HCT116 (cell line): Measurements from ENCODE around the gene WNT5B. TPM values are rescaled to one million over a fixed set of nuclear protein-coding genes. Genes with fewer than 3 reads are reported as not detected.

Source experiments
- ATAC-seq: fragments of 200-7000 bp; cut with Tn5 transposase; 2 replicates; pipeline ENCODE4 v1.9.1; 2020; ENCODE audit warnings: mild to moderate bottlenecking, moderate library complexity
- BruUV-seq: library from RNA; stranded (reverse); fragments of 400-500 nt; replicated peaks from 2 replicates; lab custom pipeline; 2021; lab: Mats Ljungman, UMichigan
- CTCF ChIA-PET: fragments of 300-600 bp; sonication (Branson Sonifier 250); formaldehyde crosslinking; loops from one replicate; lab custom pipeline; 2021; ENCODE audit warnings: antibody characterized with exemption; lab: Charles Lee
- POLR2A ChIA-PET: fragments of 300-600, 350-600 bp; sonication (Branson Sonifier 250); formaldehyde crosslinking; loops from one replicate; lab custom pipeline; 2021; ENCODE audit warnings: antibody characterized with exemption; lab: Charles Lee
- RAD21 ChIA-PET, 2 experiments: fragments of 300-600 bp; sonication (Branson Sonifier 250); formaldehyde crosslinking; loops; one replicate each; lab custom pipeline; 2023; ENCODE audit warnings: low total read pairs in 2 of 2; ENCODE audit not compliant: uncharacterized antibody in 2 of 2, unreplicated experiment in 2 of 2, low non-redundant PET in 1 of 2; lab: Charles Lee
- DNase-seq: peaks from one replicate; pipeline ENCODE4 v3.0.0-alpha.2; 2010; ENCODE audit warnings: low read depth, low spot score
- H2AFZ ChIP-seq: fragments of 200-600 bp; shearing (Covaris generic), sonication (generic); 2 replicates; pipeline ENCODE4 v1.6.1; 2017; ENCODE audit warnings: low read depth, mixed run types, mixed read lengths, antibody characterized with exemption, low read length; ENCODE audit not compliant: poor library complexity, severe bottlenecking
- H3K27ac ChIP-seq: 2 replicates; pipeline ENCODE4 v1.5.1; 2012; ENCODE audit warnings: low read depth, low read length
- H3K27me3 ChIP-seq: fragments of 200-600 bp; sonication (generic); 2 replicates; pipeline ENCODE4 v1.6.1; 2016; ENCODE audit warnings: mixed run types, low read length, mixed read lengths; ENCODE audit not compliant: insufficient read depth
- H3K36me3 ChIP-seq, 2 experiments: fragments of 200-500 bp in 1 of 2; fragments of 200-600 bp in 1 of 2; sonication (Bioruptor generic) in 1 of 2; sonication (generic) in 1 of 2; 2 replicates each; pipeline versions ENCODE4 v1.5.1 to v1.6.1; 2014 to 2016; ENCODE audit warnings: low read length in 2 of 2, inconsistent platforms in 1 of 2, mixed read lengths in 1 of 2, mixed run types in 1 of 2; ENCODE audit not compliant: insufficient read depth in 2 of 2, control insufficient read depth in 1 of 2
- H3K4me1 ChIP-seq, 2 experiments: fragments of 200-600 bp in 1 of 2; sonication (generic) in 1 of 2; 2 replicates each; pipeline versions ENCODE4 v1.5.1 to v1.6.1; 2012 to 2017; ENCODE audit warnings: low read length in 2 of 2, inconsistent platforms in 1 of 2, mild to moderate bottlenecking in 1 of 2, mixed read lengths in 1 of 2, mixed run types in 1 of 2, moderate library complexity in 1 of 2; ENCODE audit not compliant: insufficient read depth in 2 of 2, control insufficient read depth in 1 of 2
- H3K4me2 ChIP-seq: fragments of 200-600 bp; sonication (generic); 2 replicates; pipeline ENCODE4 v1.6.1; 2017; ENCODE audit warnings: mixed run types, low read length, mixed read lengths
- H3K4me3 ChIP-seq, 2 experiments: fragments of 200-600 bp in 1 of 2; sonication (generic) in 1 of 2; replicated peaks in 1 of 2; 2 replicates each; pipeline ENCODE4 v1.5.1; 2011 to 2016; ENCODE audit warnings: low read length in 2 of 2, control low read depth in 1 of 2, low read depth in 1 of 2, mild to moderate bottlenecking in 1 of 2, mixed read lengths in 1 of 2, mixed run types in 1 of 2
- H3K79me2 ChIP-seq: fragments of 200-600 bp; sonication (generic); 2 replicates; pipeline ENCODE4 v1.6.1; 2017; ENCODE audit warnings: mild to moderate bottlenecking, mixed run types, low read length, moderate library complexity, mixed read lengths; ENCODE audit not compliant: insufficient read depth
- H3K9ac ChIP-seq: fragments of 200-600 bp; sonication (generic); 2 replicates; pipeline ENCODE4 v1.6.1; 2016; ENCODE audit warnings: low read length, mixed read lengths
- H3K9me2 ChIP-seq: fragments of 200-600 bp; sonication (generic), shearing (Covaris generic); 2 replicates; pipeline ENCODE4 v1.6.1; 2017; ENCODE audit warnings: mixed run types, mild to moderate bottlenecking, moderate library complexity; ENCODE audit not compliant: insufficient read depth
- H3K9me3 ChIP-seq, 2 experiments: fragments of 200-500 bp in 1 of 2; fragments of 200-600 bp in 1 of 2; sonication (Bioruptor generic) in 1 of 2; sonication (generic) in 1 of 2; 2 replicates each; pipeline ENCODE4 v1.6.1; 2014 to 2017; ENCODE audit warnings: low read length in 2 of 2, mixed read lengths in 2 of 2, inconsistent platforms in 1 of 2, low read depth in 1 of 2, mild to moderate bottlenecking in 1 of 2, mixed run types in 1 of 2, moderate library complexity in 1 of 2; ENCODE audit not compliant: control insufficient read depth in 1 of 2, insufficient read depth in 1 of 2
- H4K20me1 ChIP-seq: fragments of 200-600 bp; sonication (generic), shearing (Covaris generic); 2 replicates; pipeline ENCODE4 v1.6.1; 2017; ENCODE audit warnings: mixed run types, mild to moderate bottlenecking, moderate library complexity; ENCODE audit not compliant: insufficient read depth
- ATF3 ChIP-seq: IDR thresholded peaks from 2 replicates; pipeline ENCODE4 v1.6.1; 2012
- CTCF ChIP-seq, 3 experiments: fragments of 200-600 bp in 1 of 3; sonication (generic) in 1 of 3; IDR thresholded peaks in 2 of 3; conservative IDR thresholded peaks in 1 of 3; 2 replicates each; pipeline ENCODE4 v1.5.1; 2012 to 2017; ENCODE audit warnings: low read depth in 2 of 3, low read length in 2 of 3, antibody characterized with exemption in 1 of 3, borderline replicate concordance in 1 of 3, control low read depth in 1 of 3, mild to moderate bottlenecking in 1 of 3, mixed read lengths in 1 of 3, mixed run types in 1 of 3, moderate library complexity in 1 of 3; ENCODE audit not compliant: insufficient read depth in 1 of 3
- EZH2 ChIP-seq: fragments of 200-600 bp; sonication (generic); IDR thresholded peaks from 2 replicates; pipeline ENCODE4 v1.6.1; 2017; ENCODE audit warnings: antibody characterized with exemption, mixed run types
- EZH2phosphoT487 ChIP-seq: fragments of 200-600 bp; IDR thresholded peaks from 2 replicates; pipeline ENCODE4 v1.6.1; 2018; ENCODE audit warnings: antibody characterized with exemption, borderline replicate concordance
- MAX ChIP-seq: IDR thresholded peaks from 2 replicates; pipeline ENCODE4 v1.6.1; 2012
- POLR2A ChIP-seq: IDR thresholded peaks from 2 replicates; pipeline ENCODE4 v1.7.0; 2011; ENCODE audit warnings: borderline replicate concordance; ENCODE audit not compliant: insufficient read depth, insufficient read length; ENCODE audit errors: extremely low read depth
- SIN3A ChIP-seq: IDR thresholded peaks from 2 replicates; pipeline ENCODE4 v1.6.1; 2012; ENCODE audit warnings: low read depth
- YY1 ChIP-seq: IDR thresholded peaks from 2 replicates; pipeline ENCODE4 v1.6.1; 2011; ENCODE audit warnings: low read length, low read depth, moderate library complexity, mild to moderate bottlenecking; ENCODE audit not compliant: insufficient replicate concordance; ENCODE audit errors: extremely low read depth
- ZBTB33 ChIP-seq: IDR thresholded peaks from 2 replicates; pipeline ENCODE4 v1.6.1; 2011; ENCODE audit warnings: mild to moderate bottlenecking, low read length, moderate library complexity; ENCODE audit not compliant: insufficient replicate concordance; ENCODE audit errors: extremely low read depth
- intact Hi-C: fragments of 100-400 bp; cut with micrococcal nuclease; formaldehyde crosslinking; loops from 2 replicates; pipeline ENCODE4 v1.10.0; 2022
- total RNA-seq: library from RNA; stranded (reverse); gene quantifications from one replicate; pipeline ENCODE4 v1.2.1, GENCODE V29; 2021; ENCODE audit not compliant: unreplicated experiment

The WNT5B gene
- total RNA-seq, 1 experiment from 2014 or later: 0.52 TPM

GRCh38 chr12:1650260-1650977, 21.4 kb downstream of the WNT5B start:
- intact Hi-C loops: loop anchor here (5.0 kb wide), 1 partner anchor 387 kb away; no protein-coding TSS in a partner anchor
- Histone ChIP-seq H3K79me2 (no peaks in the 10 kb centered on the region), H4K20me1 (no peaks in the 10 kb centered on the region), H3K9me3 (no peaks in the 10 kb centered on the region), H3K27ac (no peak overlapping the region), H3K4me3 (no peak overlapping the region), H3K9ac (no peak overlapping the region), H3K4me1 (peaks cover 0 to 4% of the 10 kb centered on the region in 2 experiments; a peak in 1 of 4 replicates), H3K4me2 (no peak overlapping the region), H3K9me2 (no peaks in the 10 kb centered on the region), H3K27me3 (peaks cover 25% of the 10 kb centered on the region; the same call in 1 of the 2 replicates), H2AFZ (no peak overlapping the region), H3K36me3 (no peaks in the 10 kb centered on the region)
- ATAC-seq (no peak), DNase-seq (no peak)
- ChIA-PET POLR2A (no interaction called here), CTCF (interaction anchor here (3.6 to 10.7 kb wide), 2 partner anchors 16 to 140 kb away, joined by 10 to 242 read pairs; no protein-coding TSS in a partner anchor), RAD21 (no interaction called here)
- TF ChIP-seq CTCF (IDR thresholded peaks at IDR 0.05 in 2 of 3, conservative IDR thresholded peaks at IDR 0.05 in 1 of 3; ENCODE audit: borderline replicate concordance in 1 of 3, insufficient read depth in 1 of 3, low read depth in 2 of 3, low read length in 2 of 3): no peak
- no TSS peak for BruUV-seq

- no peaks in the 10 kb centered on the region for H3K9me2 ChIP-seq
- no peaks in the 10 kb centered on the region for H4K20me1 ChIP-seq
- H3K36me3 ChIP-seq: no peaks in the 10 kb centered on the region
- DNase-seq (no peak), ATAC-seq (no peak)
- BruUV-seq: no TSS peak
- peaks cover 0 to 4% of the 10 kb centered on the region in 2 experiments; a peak in 1 of 4 replicates for H3K4me1 ChIP-seq
- no peak overlapping the region for H3K4me2 ChIP-seq
- no peak overlapping the region for H3K4me3 ChIP-seq
- H3K27me3 ChIP-seq: peaks cover 25% of the 10 kb centered on the region; the same call in 1 of the 2 replicates
- H2AFZ ChIP-seq: no peak overlapping the region
- H3K9ac ChIP-seq: no peak overlapping the region
- ChIA-PET CTCF (interaction anchor here (3.6 to 10.7 kb wide), 2 partner anchors 16 to 140 kb away, joined by 10 to 242 read pairs; no protein-coding TSS in a partner anchor), RAD21 (no interaction called here), POLR2A (no interaction called here)
- H3K27ac ChIP-seq: no peak overlapping the region
- H3K79me2 ChIP-seq: no peaks in the 10 kb centered on the region
- H3K9me3 ChIP-seq: no peaks in the 10 kb centered on the region
- intact Hi-C loops: loop anchor here (5.0 kb wide), 1 partner anchor 386 kb away; no protein-coding TSS in a partner anchor
- TF ChIP-seq ZBTB33 (no peak), EZH2phosphoT487 (no peak), SIN3A (no peak), EZH2 (no peak), YY1 (no peak), ATF3 (no peak), POLR2A (no peak), CTCF (IDR thresholded peaks at IDR 0.05 in 2 of 3, conservative IDR thresholded peaks at IDR 0.05 in 1 of 3; ENCODE audit: borderline replicate concordance in 1 of 3, insufficient read depth in 1 of 3, low read depth in 2 of 3, low read length in 2 of 3) (no peak), MAX (no peak)
Measured at GRCh38 chr12:1650978-1651361, 21.9 kb downstream of the WNT5B start.
